Activated T-cell treated with anti-CD3 and anti-CD28 coated beads, Interleukin-2, amount 50 U/mL, for 48 hours (primary cell): ENCODE results near the gene AHCY.
A peak's percentile ranks its signal among the peaks of the same experiment; 100 is the strongest.
"Not testable (repeated sequence)": the region's sequence is repeated elsewhere in the genome, so short reads cannot be mapped to it uniquely, and the experiment has no call there.

ENCODE experiments used
- DNase-seq, 2 experiments: peaks; one replicate each; pipeline ENCODE4 v3.0.0-alpha.2; 2020

Gene AHCY

GRCh38 chr20:34302723-34303533 lies at the start of gene AHCY:
Gene AHCY (minus strand): TSS chr20:34303355. CDS start chr20:34303270, 85 bp downstream.
- peak; percentile 96 to 97 for DNase-seq

GRCh38 chr20:34350095-34350494 lies 46.9 kb upstream of the AHCY start:
- no peak for DNase-seq

GRCh38 chr20:34347571-34347970 lies 44.4 kb upstream of the AHCY start:
- DNase-seq: no peak

DNA sequence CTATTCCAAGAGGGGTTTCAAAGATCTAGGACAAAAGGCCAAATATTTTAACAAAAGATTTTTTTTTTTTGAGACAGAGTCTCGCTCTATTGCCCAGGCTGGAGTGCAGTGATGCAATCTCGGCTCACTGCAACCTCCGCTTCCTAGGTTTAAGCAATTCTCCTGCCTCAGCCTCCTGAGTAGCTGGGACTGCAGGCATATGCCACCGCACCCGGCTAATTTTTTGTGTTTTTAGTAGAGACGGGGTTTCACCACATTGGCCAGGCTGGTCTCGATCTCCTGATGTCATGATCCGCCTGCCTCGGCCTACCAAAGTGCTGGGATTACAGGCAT lies 43.3 kb upstream of the AHCY start:
- not testable (repeated sequence) for DNase-seq

- DNase-seq: not testable (repeated sequence)
Observed at GRCh38 chr20:34345839-34346532, 42.8 kb upstream of the AHCY start.

DNA sequence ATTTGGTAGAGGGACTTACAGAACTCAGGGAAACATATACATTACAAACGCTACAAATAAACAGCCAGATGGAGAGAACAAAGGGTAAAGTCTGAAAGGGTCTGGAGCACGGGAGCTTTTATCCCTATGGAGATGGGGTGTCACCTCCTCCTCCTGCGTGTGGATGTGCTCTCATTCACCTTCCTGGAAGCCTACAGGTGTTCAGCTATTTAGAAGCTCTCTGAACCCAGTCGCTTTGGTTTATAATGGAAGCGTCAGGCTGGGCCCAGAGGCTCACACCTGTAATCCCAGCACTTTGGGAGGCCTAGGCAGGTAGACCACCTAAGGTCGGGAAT lies 42.2 kb upstream of the AHCY start:
- no peak for DNase-seq

DNA sequence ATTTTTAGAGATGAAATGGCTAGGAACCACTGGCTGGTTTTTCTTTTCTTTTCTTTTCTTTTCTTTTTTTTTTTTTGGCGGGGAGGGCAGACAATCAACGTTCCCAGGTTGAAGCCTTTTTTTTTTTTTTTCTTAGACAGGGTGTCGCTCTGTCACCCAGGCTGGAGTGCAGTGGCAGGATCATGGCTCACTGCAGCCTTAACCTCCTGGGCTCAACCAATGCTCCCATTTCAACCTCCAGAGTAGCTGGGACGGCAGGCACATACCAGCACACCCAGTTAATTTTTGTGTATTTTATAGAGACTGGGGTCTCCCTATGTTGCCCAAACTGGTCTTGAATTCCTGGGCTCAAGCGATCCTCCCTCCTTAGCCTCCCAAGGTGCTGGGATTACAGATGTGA lies 41.1 kb upstream of the AHCY start:
- DNase-seq: no peak

DNA sequence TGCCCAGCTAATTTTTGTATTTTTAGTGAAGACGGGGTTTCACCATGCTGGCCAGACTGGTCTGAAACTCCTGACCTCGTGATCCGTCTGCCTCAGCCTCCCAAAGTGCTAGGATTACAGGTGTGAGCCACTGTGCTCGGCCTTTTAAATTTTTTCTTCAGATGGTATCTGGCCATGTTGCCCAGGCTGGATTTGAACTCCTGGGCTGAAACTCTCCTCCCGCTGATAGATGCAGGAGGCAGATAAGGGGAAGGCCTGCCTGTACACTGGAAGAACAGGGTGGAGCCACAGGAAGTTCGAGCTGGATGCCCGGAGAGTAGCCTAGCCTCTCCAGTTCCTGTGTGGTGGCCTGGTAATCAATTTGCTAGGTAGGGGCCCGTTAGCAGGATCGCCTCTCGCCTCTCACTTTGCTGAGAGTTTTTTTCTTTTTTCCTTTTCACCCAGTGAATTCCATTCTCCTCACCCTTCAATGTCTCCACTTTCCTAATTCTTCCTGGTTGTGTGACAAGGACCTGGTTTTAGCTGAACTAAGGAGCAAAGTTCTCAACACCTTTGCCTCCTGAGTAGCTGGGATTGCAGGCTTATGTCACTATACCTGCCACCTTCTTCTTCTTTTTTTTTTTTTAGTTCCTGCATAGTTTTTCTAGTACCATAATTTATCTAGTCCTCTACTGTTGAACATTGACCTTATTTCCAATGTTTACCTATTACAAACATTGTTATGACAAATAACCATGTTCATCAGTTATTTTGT lies 40.5 kb upstream of the AHCY start:
- DNase-seq: no peak

GRCh38 chr20:34341199-34341598 lies 38.0 kb upstream of the AHCY start:
- not testable (repeated sequence) for DNase-seq

- DNase-seq: not testable (repeated sequence)
Observed at GRCh38 chr20:34340726-34341125, 37.6 kb upstream of the AHCY start.

GRCh38 chr20:34337982-34338726 lies 35.0 kb upstream of the AHCY start:
- no peak for DNase-seq

DNA sequence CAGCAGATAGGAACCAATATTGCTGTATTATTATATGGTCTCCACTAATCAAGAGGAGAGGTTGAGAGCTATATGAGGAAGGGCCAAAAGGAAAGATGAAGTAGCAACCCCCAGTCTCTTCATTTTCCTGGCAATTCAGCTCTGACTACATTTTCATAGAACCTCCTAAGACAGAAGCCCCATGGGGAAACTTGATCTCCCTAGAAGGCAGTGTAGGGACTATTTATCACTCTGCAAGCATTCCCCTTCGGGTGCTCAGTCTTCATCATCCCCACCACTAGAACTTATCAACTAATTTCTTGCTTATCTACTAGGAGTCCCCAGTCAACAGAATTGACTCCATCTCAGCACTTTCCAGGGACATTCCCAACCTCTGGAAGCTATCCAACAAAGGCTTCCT lies 34.4 kb upstream of the AHCY start:
- DNase-seq: no peak

DNA sequence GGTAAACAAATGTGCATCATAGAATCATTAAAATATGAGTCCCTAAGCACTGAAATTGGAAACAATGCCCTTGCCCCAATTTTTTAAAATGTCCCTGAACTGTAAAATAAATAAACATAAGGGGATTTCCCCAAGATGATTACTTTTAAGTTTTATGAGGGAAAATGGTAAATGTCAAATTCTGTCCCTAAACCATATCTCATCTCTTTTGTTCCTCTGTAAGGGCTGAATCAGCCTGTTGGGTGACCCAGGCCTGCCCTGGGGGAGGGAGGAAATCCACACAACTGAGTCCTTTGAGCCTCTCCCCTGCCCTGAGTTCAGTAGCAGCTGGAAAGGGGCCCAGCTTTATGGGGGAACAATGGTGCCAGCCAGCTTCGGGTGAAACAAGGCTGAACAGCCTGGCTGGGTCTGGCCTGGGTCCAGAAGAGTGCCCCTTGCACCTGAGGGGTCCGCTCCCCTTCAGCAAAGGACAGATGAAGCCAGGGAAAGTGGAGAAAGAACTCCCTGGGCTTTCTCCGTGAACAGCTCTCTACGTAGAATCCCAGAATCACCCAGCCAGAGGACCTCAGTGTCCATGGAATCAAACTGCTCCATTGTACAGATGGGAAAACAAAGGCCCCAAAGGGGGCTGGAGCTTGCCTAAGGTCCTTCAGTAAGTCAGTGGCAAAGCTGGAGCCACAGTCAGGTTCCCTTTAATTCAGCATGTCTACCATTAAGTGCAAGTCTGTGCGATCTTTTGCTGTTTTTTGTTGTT lies 31.7 kb upstream of the AHCY start:
- no peak for DNase-seq

DNA sequence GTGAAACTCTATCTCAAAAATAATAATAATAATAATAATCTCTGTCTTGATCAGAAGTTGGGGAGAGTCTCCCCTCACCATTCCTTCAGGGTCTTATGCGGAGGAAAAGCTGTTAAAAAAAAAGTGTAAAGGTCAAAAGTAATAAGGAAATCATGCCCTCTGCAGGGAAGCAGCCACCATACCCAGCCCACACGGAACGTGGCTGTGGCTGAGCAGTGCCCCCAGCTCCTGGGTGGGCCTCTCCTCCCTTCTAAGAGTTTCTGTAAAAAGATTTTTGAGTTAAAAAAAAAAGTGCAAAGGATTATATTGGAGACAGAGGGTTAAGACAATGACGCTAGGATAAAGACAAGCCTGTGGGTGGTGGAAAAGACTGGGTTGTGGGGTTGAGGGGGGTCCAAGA lies 30.6 kb upstream of the AHCY start:
- no peak for DNase-seq

GRCh38 chr20:34332262-34332920 lies 29.2 kb upstream of the AHCY start:
- no peak for DNase-seq

GRCh38 chr20:34331838-34332237 lies 28.7 kb upstream of the AHCY start:
- DNase-seq: no peak

DNA sequence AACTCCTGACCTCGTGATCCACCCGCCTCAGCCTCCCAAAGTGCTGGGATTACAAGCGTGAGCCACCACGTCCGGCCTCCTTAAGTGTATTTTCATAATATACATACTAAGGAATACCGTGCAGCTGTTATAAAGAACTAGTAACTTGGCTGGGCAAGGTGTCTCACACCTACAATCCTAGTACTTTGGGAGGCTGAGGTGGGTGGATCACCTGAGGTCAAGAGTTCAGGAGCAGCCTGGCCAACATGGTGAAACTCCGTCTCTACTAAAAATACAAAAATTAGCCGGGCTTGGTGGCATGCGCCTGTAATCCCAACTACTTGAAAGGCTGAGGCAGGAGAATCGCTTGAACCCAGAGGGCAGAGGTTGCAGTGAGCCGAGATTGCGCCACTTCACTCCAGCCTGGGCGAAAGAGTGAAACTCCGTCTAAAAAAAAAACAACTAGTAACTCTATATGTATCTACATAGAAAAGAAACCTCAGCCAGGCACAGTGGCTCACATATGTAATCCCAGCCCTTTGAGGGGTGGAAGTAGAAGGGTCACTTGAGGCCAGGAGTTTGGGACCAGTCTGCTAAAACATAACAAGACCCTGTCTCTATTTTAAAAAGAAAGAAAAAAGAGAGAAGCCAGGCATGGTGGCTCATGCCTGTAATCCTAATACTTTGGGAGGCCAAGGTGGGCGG lies 27.8 kb upstream of the AHCY start:
- not testable (repeated sequence) for DNase-seq

DNA sequence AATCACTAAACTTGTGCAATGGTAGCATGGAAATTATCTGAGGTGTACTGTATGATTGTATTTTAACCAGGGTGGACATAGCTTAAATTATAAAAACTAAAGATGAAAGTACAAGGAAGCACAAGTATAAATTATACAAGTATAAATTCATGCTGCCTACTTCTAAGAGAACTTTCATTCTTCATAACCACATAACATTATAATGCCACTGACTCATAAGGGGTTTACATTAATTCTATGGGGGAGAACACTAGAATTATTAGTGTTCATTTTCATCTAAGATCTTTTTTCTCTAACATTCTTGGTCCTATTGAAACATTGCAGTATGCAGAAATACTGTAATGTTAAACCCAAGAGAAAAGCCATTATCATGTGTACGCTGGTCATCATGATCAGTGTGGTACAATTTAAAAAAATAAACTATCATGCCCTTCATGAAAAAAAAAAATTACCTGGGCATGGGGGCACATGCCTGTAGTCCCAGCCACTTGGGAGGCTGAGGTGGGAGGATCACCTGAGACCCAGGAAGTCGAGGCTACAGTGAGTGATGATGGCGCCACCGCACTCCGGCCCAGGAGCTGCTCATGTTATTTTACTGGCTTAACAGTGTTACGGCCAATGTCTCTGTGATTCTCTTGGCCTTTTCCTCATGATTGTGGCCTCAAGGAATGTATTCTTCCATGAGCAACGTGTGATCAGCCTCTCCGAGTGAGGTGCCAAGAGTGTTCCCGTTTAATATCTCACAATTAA lies 25.9 kb upstream of the AHCY start:
- DNase-seq: no peak

GRCh38 chr20:34328207-34328606 lies 25.1 kb upstream of the AHCY start:
- not testable (repeated sequence) for DNase-seq

DNA sequence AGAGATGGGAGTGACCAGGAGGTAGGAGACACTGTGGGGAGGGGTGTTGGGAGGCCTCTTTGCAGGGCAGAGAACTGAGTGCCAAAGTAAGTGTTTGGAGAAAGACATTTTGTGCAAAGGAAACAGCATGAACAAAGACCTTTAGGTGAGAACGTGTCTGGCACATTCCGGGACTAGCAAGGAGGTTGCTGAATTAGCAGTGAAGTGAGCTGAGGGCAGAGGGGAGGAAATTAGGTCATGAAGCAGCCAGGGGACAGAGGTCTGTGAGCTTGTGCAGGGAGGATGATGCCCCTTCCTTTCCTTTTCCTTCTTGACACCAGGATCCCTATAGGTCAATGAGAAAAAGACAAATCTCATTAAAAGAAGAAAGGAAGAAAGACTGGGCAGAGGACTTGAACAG lies 21.4 kb upstream of the AHCY start:
- DNase-seq: no peak
